Retina (tissue), 1 donor: ENCODE data around the gene IGSF6.

Source experiments
- DNase-seq: peaks from one replicate; pipeline ENCODE4 v3.0.0-alpha.2; 2016

IGSF6 gene

GRCh38 chr16:21598701-21599121 is 53.7 kb downstream of the IGSF6 start:
- DNase-seq = no peak

- DNase-seq = no peak
Observed at GRCh38 chr16:21598206-21598605, 54.2 kb downstream of the IGSF6 start.

GRCh38 chr16:21597561-21598030 is 54.8 kb downstream of the IGSF6 start:
- no peak for DNase-seq

- DNase-seq = no peak
Observed at GRCh38 chr16:21593530-21594289, 58.7 kb downstream of the IGSF6 start.

- no peak for DNase-seq
Observed at GRCh38 chr16:21592191-21592590, 60.2 kb downstream of the IGSF6 start.

GRCh38 chr16:21590796-21591195 is 61.6 kb downstream of the IGSF6 start:
- DNase-seq = no peak

GRCh38 chr16:21590287-21590686 is 62.1 kb downstream of the IGSF6 start:
- no peak for DNase-seq

- no peak for DNase-seq
Observed at GRCh38 chr16:21589551-21589950, 62.9 kb downstream of the IGSF6 start.
